HG03432 (cell line): ENCODE results near the gene LRMDA.

Experiments used
- ATAC-seq: cut with Tn5 transposase; IDR thresholded peaks from one replicate; pipeline ENCODE4 v1.9.1; 2021; ENCODE audit warnings: mild to moderate bottlenecking, moderate library complexity; ENCODE audit not compliant: unreplicated experiment

The LRMDA gene

DNA sequence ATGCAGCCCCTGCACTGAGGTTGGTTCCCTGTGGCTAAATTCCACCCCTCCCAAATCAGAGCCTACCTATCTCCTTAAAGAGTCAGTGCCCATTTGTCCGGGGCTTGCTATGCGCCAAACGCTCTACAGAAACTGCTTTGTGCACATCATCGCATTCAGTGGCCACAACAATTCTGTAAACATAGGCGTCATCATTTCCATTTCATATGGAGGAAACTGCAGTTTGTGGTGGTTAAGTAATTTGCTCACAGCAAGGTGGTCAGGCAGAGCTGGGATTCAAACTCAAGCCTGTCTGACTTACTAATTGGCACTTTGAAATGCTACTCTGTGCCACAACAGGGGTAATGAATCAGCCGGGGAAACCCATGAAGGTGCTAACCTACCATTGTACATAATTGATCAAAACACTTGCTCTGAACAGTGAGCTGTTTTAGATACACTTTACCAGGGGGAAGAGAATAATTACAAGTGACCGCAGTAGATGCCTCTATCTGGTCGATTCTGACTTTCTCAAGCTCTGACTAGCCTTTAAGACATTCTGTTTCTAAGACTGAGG is 775.5 kb downstream of the LRMDA start:
- ATAC-seq: no peak

DNA sequence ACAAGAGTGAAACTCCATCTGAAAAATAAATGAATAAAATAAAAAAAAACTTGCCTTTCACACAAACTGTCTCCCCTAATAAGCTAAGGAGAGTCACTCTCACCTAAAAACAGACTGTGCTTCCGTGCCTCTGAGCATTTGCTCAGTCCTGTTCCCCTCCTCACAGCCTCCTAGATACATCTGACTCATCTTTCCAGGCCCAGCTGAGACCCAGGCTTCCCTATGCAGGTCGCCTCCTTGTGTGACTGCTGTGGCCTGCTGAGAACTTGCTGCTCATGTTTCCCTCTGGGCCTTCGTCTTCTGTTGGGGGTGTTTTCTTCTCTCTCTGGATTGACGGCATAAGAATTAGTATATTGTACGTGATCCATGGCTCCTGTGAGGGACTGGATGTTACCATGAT is 777.7 kb downstream of the LRMDA start:
- ATAC-seq: no peak

DNA sequence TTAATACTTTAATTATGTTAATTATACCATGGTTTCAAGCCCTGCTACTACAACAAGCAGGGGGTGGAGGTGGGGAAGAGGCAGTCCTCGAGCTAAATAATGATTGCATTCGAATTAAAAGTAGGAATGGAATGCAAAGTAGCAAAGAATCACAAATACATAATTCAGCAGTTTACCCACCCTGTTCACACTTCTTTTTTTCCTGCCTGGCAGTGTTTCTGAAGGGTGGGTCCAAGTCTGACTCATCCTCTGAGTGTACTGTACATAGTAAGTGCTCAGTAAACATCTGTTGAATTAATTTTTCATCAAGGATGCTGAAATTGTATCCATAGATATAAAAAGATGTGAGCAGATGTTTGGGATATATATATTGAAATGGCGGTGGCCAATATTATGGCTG is 778.8 kb downstream of the LRMDA start:
- no peak for ATAC-seq

DNA sequence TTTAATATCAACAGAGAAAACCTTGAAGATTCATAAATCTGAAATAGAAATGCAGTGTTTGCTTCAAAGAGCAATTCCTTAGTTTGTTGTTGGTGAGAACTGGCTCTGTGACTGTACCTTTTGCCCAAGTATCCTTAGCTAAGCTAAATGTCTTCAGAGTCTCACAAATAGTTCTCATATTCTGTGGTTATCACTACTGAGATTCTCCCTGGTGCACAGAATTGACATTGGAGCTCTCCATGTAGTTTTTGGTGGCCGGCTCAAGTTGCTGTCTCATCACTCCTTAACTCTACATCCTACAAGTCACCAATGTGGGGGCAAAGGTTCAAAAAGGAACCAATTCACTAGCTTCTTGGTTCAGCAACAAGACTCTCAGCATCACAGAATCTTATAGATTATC is 780.3 kb downstream of the LRMDA start:
- ATAC-seq: no peak

- ATAC-seq: no peak
Observed at GRCh38 chr10:76213876-76214275, 782.5 kb downstream of the LRMDA start.

DNA sequence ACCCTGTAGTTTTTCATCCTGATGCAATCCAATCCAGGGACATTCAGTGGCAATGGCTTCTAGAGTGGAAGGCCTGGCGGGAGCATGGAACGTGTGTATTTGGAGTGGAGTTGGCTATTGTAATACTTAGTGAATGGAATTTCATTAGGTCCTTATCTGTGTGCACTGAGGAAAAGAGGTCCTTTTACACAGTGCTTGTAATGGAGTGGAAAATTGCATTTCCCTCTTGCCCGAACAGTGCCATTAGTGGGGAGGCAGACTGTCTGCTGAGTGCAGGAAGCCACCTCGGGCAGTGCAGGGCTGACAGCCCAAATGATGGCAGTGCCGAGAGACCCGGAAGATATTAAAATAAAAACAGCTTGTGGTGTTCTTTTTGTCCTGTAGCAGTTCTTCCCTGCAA is 786.6 kb downstream of the LRMDA start:
- ATAC-seq: no peak

GRCh38 chr10:76229341-76229740 is 797.9 kb downstream of the LRMDA start:
- no peak for ATAC-seq

- ATAC-seq: no peak
Observed at GRCh38 chr10:76230921-76231285, 799.5 kb downstream of the LRMDA start.

DNA sequence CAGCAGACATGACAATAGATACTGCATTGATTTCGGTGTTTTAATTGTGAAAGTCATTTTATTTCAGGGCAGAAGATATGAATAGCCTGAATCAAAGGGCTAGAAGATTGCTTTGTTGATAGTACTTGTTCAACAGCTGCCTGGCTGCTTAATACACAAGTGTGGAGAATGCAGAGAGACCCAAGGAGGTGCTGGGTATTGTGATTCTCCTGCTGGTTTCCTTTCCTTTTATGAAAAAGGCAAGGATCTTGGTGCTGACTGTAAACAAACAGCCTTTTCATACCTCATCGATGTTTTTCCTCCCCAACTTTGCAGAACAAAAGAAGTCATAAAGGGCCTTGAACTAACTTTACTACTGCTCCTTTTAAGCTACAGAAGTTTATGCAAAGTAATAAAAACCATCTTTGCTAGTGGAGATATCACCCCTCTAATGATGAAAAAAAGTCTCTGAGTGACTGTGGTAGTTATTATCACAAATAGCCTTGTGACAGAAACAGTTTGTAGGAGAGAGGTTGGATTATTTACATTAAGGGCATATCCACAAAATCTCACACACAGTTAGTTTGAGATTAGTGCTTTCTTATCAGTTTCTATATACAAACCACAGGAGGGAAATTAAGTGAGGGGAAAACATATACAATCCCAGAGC is 800.0 kb downstream of the LRMDA start:
- no peak for ATAC-seq

- ATAC-seq: no peak
Observed at GRCh38 chr10:76234499-76235226, 803.2 kb downstream of the LRMDA start.

DNA sequence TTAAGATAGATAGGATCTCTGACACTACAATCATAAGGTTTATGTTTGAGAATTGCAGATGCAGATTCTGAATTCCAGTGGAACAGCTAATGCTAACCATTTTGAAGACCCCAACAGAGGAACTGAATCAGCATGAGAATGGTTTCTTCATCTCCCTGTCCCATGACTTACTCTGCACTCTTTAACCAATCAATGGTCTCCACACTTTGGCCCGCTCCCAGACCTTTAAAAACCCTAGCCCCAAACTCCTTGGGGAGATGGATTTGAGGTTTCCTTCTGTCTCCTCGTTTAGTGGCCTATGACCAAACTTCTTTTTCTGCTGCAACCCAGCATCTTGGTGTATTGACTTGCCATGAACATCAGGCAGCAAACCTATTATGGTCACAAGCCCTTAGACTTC is 804.9 kb downstream of the LRMDA start:
- ATAC-seq: no peak

GRCh38 chr10:76242956-76243355 is 811.5 kb downstream of the LRMDA start:
- no peak for ATAC-seq

DNA sequence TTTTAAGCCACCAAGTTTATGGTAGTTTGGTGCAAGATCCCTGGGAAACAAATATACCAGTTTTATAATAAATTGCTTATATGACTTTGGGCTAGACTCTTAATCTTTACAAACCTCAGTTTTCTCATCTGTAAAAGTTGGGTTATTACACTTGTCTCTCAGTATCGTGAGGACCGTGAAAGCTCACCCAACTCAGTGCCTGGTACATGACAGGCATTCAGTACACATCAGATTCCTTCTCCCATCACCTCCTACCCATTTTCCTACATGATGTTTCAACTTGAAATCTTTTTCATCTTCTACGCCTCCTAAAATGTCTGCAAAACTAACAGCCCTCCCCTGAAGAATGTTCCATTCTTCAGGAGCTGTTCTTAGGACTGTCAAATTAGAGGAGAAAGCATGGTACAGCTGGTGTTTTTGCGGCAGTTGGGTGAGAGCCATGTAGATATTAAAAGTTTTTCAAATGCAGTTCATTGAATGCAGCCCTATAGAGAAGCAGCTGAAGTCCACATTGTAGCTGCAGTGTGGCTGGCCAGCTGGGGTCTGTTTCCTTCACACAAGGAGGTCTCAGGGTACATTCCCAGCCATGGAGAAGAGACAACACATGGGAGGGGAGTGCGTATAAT is 812.8 kb downstream of the LRMDA start:
- no peak for ATAC-seq

- ATAC-seq: no peak
Observed at GRCh38 chr10:76245951-76246495, 814.6 kb downstream of the LRMDA start.

DNA sequence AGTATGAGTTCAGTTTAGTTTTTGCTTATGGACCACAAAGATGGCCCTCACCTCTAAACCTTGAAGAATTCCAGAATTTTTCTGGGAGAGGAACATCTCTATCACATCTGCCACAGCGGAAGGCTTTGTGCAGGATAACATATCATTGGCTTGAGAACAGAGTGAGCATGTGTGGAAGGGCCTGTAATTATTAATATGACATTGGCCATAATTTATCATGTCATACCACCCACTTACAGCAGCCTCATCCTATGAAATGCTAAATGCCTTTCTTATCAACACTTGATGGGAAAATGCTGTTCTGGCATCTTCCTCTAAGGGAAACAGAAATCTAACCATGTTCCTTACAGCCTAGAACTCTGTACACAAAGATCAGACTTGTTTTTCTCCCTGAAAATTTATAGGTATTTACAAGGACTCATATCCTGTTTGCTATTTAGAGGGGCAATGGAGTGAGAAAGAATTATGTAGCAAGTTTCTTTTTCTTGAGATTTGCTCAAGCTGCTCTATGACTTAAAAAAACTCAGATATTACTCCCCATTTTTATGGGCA is 817.3 kb downstream of the LRMDA start:
- ATAC-seq: no peak

DNA sequence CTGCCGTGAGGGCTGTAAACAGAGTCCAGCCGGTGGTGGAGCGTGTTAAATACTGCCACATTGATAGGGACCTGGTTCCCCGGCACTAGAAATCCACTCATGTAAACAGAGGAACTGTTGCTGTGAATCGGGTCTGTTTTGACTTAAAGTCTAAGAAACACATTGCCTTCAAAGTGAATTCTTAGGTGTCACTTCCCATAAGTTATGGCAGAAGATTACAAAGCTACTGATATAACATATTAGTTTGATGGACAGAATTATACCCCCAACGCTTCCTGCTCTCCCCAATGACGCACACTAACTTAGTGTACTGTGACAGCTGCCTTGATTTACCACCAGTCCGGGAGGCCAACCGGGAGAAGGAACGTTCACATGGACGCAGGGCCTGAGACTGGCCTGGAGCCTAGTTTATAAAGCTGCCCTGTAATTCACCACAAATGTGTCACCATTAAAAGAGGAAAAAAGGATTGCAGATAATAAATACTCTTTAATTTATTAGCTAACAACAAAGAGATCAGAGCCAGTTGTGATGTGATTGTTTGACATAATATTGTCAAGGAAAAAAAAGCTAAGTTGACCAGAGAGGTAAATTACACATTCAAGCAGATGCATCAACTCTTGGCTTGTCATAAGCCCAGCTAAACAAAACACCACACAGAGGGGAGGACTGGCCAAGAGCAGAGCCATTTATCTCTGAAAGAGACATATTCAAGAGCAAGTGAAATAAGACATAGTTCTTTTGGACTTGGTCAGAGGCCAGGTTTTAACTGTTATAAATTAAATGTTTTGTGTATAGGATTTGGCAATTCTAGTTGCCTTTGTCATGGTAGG is 820.6 kb downstream of the LRMDA start:
- ATAC-seq: no peak

DNA sequence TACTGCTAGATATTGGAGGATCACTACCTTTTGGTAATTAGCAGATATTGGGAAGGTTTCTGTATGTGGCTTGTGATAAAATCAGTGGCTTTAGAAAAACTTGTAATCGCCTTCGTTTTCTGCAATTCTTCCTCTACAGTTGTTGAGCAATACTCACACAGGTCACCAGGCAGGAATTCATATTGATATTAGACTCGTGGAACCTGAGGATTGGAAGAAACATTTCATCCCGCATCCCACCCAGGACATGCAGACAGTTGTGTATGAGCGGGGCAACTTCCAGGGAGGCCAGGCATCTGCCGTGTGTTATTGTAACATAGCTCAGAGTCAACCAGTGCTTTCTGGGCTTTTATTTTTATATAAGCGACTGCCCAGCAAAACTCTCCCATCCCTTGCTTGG is 821.3 kb downstream of the LRMDA start:
- ATAC-seq: no peak

DNA sequence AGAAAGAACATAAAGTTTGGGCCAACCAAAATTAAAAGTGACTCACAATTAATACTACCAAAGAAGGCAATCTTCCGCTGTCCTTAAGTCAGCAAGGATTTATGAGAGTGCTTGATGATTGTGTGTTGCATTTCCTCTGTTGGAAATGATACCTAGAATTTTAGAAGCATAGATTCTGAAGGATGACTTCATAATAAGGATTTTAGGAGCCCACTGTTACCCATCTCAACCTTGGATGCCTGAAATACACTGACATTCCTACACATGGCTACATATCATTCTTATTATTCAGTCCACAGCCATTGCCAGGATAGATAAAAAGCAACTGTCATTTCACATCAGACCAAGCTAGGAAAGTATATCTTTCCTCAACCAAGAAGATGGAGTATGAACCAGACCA is 823.8 kb downstream of the LRMDA start:
- no peak for ATAC-seq

DNA sequence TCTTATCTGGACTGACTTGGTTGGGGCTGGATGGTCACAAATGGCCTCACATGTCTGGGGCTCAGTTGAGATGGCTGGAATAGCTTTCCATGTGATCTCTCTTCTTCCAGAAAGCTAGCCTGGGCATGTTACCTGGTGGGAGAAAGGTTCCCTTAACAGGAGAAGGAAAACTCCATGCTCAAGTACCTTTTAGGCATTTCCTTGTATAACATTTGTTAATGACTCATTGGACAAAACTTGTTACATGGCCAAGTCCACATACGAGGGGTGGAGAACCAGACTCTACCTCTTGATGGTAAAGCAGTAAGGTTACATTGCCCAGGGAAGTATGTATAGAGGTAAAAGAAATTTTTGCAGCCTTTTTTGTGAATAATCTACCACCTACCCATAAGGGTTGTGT is 826.4 kb downstream of the LRMDA start:
- ATAC-seq: no peak

- no peak for ATAC-seq
Observed at GRCh38 chr10:76265441-76266113, 834.2 kb downstream of the LRMDA start.
